OCI-LY7 (cell line): ENCODE results near the gene RNPEPL1.

Experiments used
- CTCF ChIP-seq: fragments of 200-600 bp; sonication (generic); conservative IDR thresholded peaks from 2 replicates; pipeline ENCODE4 v1.5.1; 2014; ENCODE audit warnings: mild to moderate bottlenecking, antibody characterized with exemption, low read length, moderate library complexity, mixed read lengths
- EZH2phosphoT487 ChIP-seq: fragments of 200-600 bp; sonication (generic); IDR thresholded peaks from 2 replicates; pipeline ENCODE4 v1.6.1; 2018; ENCODE audit warnings: low read depth, borderline replicate concordance, mild to moderate bottlenecking, mixed run types, antibody characterized with exemption, low read length, moderate library complexity, mixed read lengths

- TF ChIP-seq CTCF (no peak), EZH2phosphoT487 (no peak)
These were observed 30.1 kb upstream of the RNPEPL1 start for GRCh38 chr2:240538031-240538780.
